HEK293 (cell line): Measurements from ENCODE around the gene GID4.

ENCODE experiments used
- CTCF ChIA-PET: fragments of 350-600 bp; formaldehyde crosslinking; extraction: SDS; loops from one replicate; lab custom pipeline; 2021; ENCODE audit warnings: antibody characterized with exemption; lab: Yijun Ruan, JAX
- POLR2A ChIA-PET: fragments of 300-600 bp; formaldehyde crosslinking; extraction: SDS; loops from one replicate; lab custom pipeline; 2020; ENCODE audit warnings: antibody characterized with exemption, inconsistent platforms; lab: Yijun Ruan, JAX
- H3K27ac ChIP-seq: fragments of 200-500 bp; sonication (Bioruptor generic); 2 replicates; pipeline ENCODE4 v1.5.1; 2014; ENCODE audit warnings: low read depth, low read length, control low read depth, inconsistent platforms; ENCODE audit errors: extremely low read depth
- H3K36me3 ChIP-seq, 2 experiments: fragments of 200-500 bp in 1 of 2; sonication (Bioruptor generic) in 1 of 2; 1 replicate in 1 of 2; 2 replicates in 1 of 2; pipeline ENCODE4 v1.5.1; 2014 to 2017; ENCODE audit warnings: inconsistent platforms in 2 of 2, low read length in 2 of 2; ENCODE audit not compliant: control insufficient read depth in 2 of 2, insufficient read depth in 1 of 2
- H3K4me1 ChIP-seq: fragments of 200-500 bp; sonication (Bioruptor generic); 2 replicates; pipeline ENCODE4 v1.5.1; 2014; ENCODE audit warnings: mild to moderate bottlenecking, low read length, inconsistent platforms; ENCODE audit not compliant: control insufficient read depth, insufficient read depth
- H3K4me3 ChIP-seq: 2 replicates; pipeline ENCODE4 v1.5.1; 2011; ENCODE audit warnings: low read depth, mild to moderate bottlenecking, control low read depth, low read length, moderate library complexity
- H3K9me3 ChIP-seq: fragments of 200-500 bp; sonication (Bioruptor generic); 2 replicates; pipeline ENCODE4 v1.5.1; 2014; ENCODE audit warnings: low read depth, low read length, inconsistent platforms; ENCODE audit not compliant: control insufficient read depth, insufficient read depth
- BCL11B ChIP-seq: fragments of 450-650 bp; formaldehyde crosslinking; IDR thresholded peaks from 2 replicates; pipeline ENCODE4 v1.5.1; 2016; ENCODE audit warnings: low read depth, missing biosample characterization, missing genetic modification characterization
- FEZF1 ChIP-seq: fragments of 450-650 bp; formaldehyde crosslinking; IDR thresholded peaks from 2 replicates; pipeline ENCODE4 v1.5.1; 2016; ENCODE audit warnings: missing biosample characterization, missing genetic modification characterization
- GFI1B ChIP-seq: fragments of 450-650 bp; formaldehyde crosslinking; IDR thresholded peaks from 2 replicates; pipeline ENCODE4 v1.5.1; 2016; ENCODE audit warnings: missing biosample characterization, missing genetic modification characterization
- GLIS2 ChIP-seq: fragments of 450-650 bp; formaldehyde crosslinking; IDR thresholded peaks from 2 replicates; pipeline ENCODE4 v1.5.1; 2016; ENCODE audit warnings: missing biosample characterization, missing genetic modification characterization
- KLF1 ChIP-seq: fragments of 450-650 bp; formaldehyde crosslinking; IDR thresholded peaks from 2 replicates; pipeline ENCODE4 v1.5.1; 2016; ENCODE audit warnings: missing biosample characterization, missing genetic modification characterization
- KLF8 ChIP-seq: fragments of 450-650 bp; formaldehyde crosslinking; IDR thresholded peaks from 2 replicates; pipeline ENCODE4 v1.5.1; 2016; ENCODE audit warnings: missing biosample characterization, missing genetic modification characterization
- OSR2 ChIP-seq: fragments of 450-650 bp; formaldehyde crosslinking; IDR thresholded peaks from 2 replicates; pipeline ENCODE4 v1.5.1; 2016; ENCODE audit warnings: missing biosample characterization, missing genetic modification characterization
- SCRT2 ChIP-seq: fragments of 450-650 bp; formaldehyde crosslinking; IDR thresholded peaks from 2 replicates; pipeline ENCODE4 v1.5.1; 2016; ENCODE audit warnings: missing biosample characterization, missing genetic modification characterization
- SETDB1 ChIP-seq: IDR thresholded peaks from one replicate; pipeline ENCODE4 v1.6.1; 2017; ENCODE audit warnings: mild to moderate bottlenecking, low read length, moderate library complexity, mixed read lengths; ENCODE audit not compliant: insufficient read length
- SP2 ChIP-seq: fragments of 450-650 bp; formaldehyde crosslinking; IDR thresholded peaks from 2 replicates; pipeline ENCODE4 v1.5.1; 2016; ENCODE audit warnings: missing biosample characterization, missing genetic modification characterization
- YY1 ChIP-seq: fragments of 450-650 bp; formaldehyde crosslinking; IDR thresholded peaks from 2 replicates; pipeline ENCODE4 v1.5.1; 2018; ENCODE audit warnings: missing biosample characterization, missing genetic modification characterization
- ZBTB1 ChIP-seq: fragments of 450-650 bp; formaldehyde crosslinking; IDR thresholded peaks from 2 replicates; pipeline ENCODE4 v1.5.1; 2016; ENCODE audit warnings: missing biosample characterization, missing genetic modification characterization
- ZBTB21 ChIP-seq: fragments of 450-650 bp; formaldehyde crosslinking; IDR thresholded peaks from 2 replicates; pipeline ENCODE4 v1.5.1; 2017; ENCODE audit warnings: missing biosample characterization, missing genetic modification characterization
- ZBTB8A ChIP-seq: fragments of 450-650 bp; formaldehyde crosslinking; IDR thresholded peaks from 2 replicates; pipeline ENCODE4 v1.5.1; 2016; ENCODE audit warnings: missing biosample characterization, missing genetic modification characterization
- ZFP3 ChIP-seq: fragments of 450-650 bp; formaldehyde crosslinking; IDR thresholded peaks from 2 replicates; pipeline ENCODE4 v1.5.1; 2016; ENCODE audit warnings: low read depth, missing biosample characterization, missing genetic modification characterization
- ZFP69B ChIP-seq: fragments of 450-650 bp; formaldehyde crosslinking; IDR thresholded peaks from 2 replicates; pipeline ENCODE4 v1.5.1; 2016; ENCODE audit warnings: missing biosample characterization, missing genetic modification characterization
- ZNF112 ChIP-seq: fragments of 450-650 bp; formaldehyde crosslinking; IDR thresholded peaks from 2 replicates; pipeline ENCODE4 v1.5.0; 2017; ENCODE audit warnings: missing biosample characterization, missing genetic modification characterization
- ZNF121 ChIP-seq: fragments of 450-650 bp; formaldehyde crosslinking; IDR thresholded peaks from 2 replicates; pipeline ENCODE4 v1.5.1; 2016; ENCODE audit warnings: missing biosample characterization, missing genetic modification characterization
- ZNF138 ChIP-seq: fragments of 450-650 bp; formaldehyde crosslinking; IDR thresholded peaks from 2 replicates; pipeline ENCODE4 v1.5.1; 2016; ENCODE audit warnings: missing biosample characterization, missing genetic modification characterization, borderline replicate concordance
- ZNF16 ChIP-seq: fragments of 450-650 bp; formaldehyde crosslinking; IDR thresholded peaks from 2 replicates; pipeline ENCODE4 v1.5.1; 2016; ENCODE audit warnings: low read depth, missing biosample characterization, missing genetic modification characterization
- ZNF184 ChIP-seq: fragments of 450-650 bp; IDR thresholded peaks from 2 replicates; pipeline ENCODE4 v1.5.1; 2018; ENCODE audit warnings: missing biosample characterization, mild to moderate bottlenecking, missing genetic modification characterization
- ZNF24 ChIP-seq: fragments of 450-650 bp; formaldehyde crosslinking; IDR thresholded peaks from 2 replicates; pipeline ENCODE4 v1.5.1; 2016; ENCODE audit warnings: missing biosample characterization, missing genetic modification characterization
- ZNF248 ChIP-seq: fragments of 450-650 bp; formaldehyde crosslinking; IDR thresholded peaks from 2 replicates; pipeline ENCODE4 v1.5.1; 2017; ENCODE audit warnings: missing biosample characterization, missing genetic modification characterization
- ZNF26 ChIP-seq: fragments of 450-650 bp; formaldehyde crosslinking; IDR thresholded peaks from 2 replicates; pipeline ENCODE4 v1.5.1; 2016; ENCODE audit warnings: missing biosample characterization, missing genetic modification characterization
- ZNF366 ChIP-seq: fragments of 450-650 bp; formaldehyde crosslinking; conservative IDR thresholded peaks from 2 replicates; pipeline ENCODE4 v1.5.1; 2016; ENCODE audit warnings: missing biosample characterization, missing genetic modification characterization
- ZNF623 ChIP-seq: fragments of 450-650 bp; formaldehyde crosslinking; IDR thresholded peaks from 2 replicates; pipeline ENCODE4 v1.5.1; 2016; ENCODE audit warnings: missing biosample characterization, missing genetic modification characterization
- ZNF677 ChIP-seq: fragments of 450-650 bp; IDR thresholded peaks from 2 replicates; pipeline ENCODE4 v1.5.0; 2018; ENCODE audit warnings: missing biosample characterization, mild to moderate bottlenecking, missing genetic modification characterization, moderate library complexity
- ZNF777 ChIP-seq: fragments of 450-650 bp; formaldehyde crosslinking; IDR thresholded peaks from 2 replicates; pipeline ENCODE4 v1.5.1; 2017; ENCODE audit warnings: missing biosample characterization, missing genetic modification characterization, borderline replicate concordance
- ZXDB ChIP-seq: fragments of 450-650 bp; formaldehyde crosslinking; IDR thresholded peaks from 2 replicates; pipeline ENCODE4 v1.5.1; 2016; ENCODE audit warnings: missing biosample characterization, missing genetic modification characterization
- TF ChIP-seq, protein P1 (sequence below): fragments of 450-650 bp; formaldehyde crosslinking; IDR thresholded peaks from 2 replicates; pipeline ENCODE4 v1.5.1; 2017; ENCODE audit warnings: missing biosample characterization, missing genetic modification characterization
- TF ChIP-seq, protein P2 (sequence below): fragments of 450-650 bp; formaldehyde crosslinking; IDR thresholded peaks from 2 replicates; pipeline ENCODE4 v1.5.1; 2016; ENCODE audit warnings: missing biosample characterization, missing genetic modification characterization

GID4 gene

DNA sequence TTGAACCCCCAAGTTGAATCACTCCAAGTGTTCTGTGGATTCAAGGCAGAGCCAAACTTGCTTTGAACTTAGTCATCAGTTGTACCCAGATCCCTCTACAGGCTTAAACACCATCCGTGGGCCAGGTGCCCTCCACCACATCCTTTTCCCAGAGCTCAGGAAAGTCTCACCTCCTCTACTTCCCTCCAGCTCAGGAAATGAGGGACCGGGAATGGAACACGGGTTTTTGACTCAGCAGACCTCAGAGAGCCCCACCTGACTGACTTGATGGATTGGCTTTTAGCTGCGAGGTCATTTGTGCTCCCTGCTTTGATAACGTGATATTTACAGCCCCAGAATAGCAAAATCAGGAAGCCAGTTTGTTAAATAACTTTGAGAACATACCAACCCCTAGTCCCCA lies 20.1 kb downstream of the GID4 start:
- no peaks in the 10 kb centered on the region for H3K4me1 ChIP-seq
- CTCF ChIA-PET: interaction anchor here (1.2 kb wide), 1 partner anchor 140 kb away, joined by 3 read pairs; no protein-coding TSS in a partner anchor
- H3K4me3 ChIP-seq: no peak overlapping the region
- no peaks in the 10 kb centered on the region for H3K9me3 ChIP-seq
- POLR2A ChIA-PET: no interaction called here
- TF ChIP-seq ZNF184 (tag by site-specific recombination) (no peak), ZNF366 (tag by site-specific recombination) (no peak), ZFP69B (tag by site-specific recombination) (no peak), ZNF248 (tag by site-specific recombination) (no peak), ZBTB8A (tag by site-specific recombination) (no peak), GFI1B (tag by site-specific recombination) (no peak), GLIS2 (tag by site-specific recombination) (no peak), ZBTB21 (tag by site-specific recombination) (no peak), SP2 (tag by site-specific recombination) (no peak), SCRT2 (tag by site-specific recombination) (no peak), ZNF112 (tag by site-specific recombination) (no peak), ZNF26 (tag by site-specific recombination) (no peak), ZXDB (tag by site-specific recombination) (no peak), KLF1 (tag by site-specific recombination) (no peak), YY1 (no peak), ZFP3 (no peak), BCL11B (no peak), ZNF777 (tag by site-specific recombination) (no peak)
- TF ChIP-seq, protein P1, sequence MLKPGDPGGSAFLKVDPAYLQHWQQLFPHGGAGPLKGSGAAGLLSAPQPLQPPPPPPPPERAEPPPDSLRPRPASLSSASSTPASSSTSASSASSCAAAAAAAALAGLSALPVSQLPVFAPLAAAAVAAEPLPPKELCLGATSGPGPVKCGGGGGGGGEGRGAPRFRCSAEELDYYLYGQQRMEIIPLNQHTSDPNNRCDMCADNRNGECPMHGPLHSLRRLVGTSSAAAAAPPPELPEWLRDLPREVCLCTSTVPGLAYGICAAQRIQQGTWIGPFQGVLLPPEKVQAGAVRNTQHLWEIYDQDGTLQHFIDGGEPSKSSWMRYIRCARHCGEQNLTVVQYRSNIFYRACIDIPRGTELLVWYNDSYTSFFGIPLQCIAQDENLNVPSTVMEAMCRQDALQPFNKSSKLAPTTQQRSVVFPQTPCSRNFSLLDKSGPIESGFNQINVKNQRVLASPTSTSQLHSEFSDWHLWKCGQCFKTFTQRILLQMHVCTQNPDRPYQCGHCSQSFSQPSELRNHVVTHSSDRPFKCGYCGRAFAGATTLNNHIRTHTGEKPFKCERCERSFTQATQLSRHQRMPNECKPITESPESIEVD (tag by site-specific recombination): no peak
- no peak overlapping the region; the same call in 1 of the 2 replicates for H3K27ac ChIP-seq
- peaks cover 66 to 79% of the 10 kb centered on the region in 2 experiments for H3K36me3 ChIP-seq

DNA sequence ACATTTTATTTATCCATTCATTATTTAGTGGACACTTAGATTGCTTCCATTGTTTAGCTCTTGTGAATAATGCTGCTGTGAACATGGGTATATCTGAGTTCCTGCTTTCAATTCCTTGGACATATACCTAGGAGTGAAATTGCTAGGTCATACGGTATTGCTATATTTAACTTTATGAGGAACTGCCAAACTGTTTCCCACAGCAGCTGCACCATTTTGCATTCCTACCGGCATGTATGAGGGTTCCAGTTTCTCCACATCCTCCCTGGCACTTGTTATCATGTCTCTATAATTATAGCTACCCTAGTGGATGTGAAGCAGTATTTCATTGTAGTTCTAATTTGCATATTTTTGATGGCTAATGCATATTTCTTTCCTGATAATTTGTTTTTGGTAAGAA lies 24.8 kb downstream of the GID4 start:
- POLR2A ChIA-PET: no interaction called here

More for the DNA sequence above, 24.8 kb downstream of the GID4 start:
- H3K36me3 ChIP-seq: peaks cover 29 to 73% of the 10 kb centered on the region in 2 experiments
- CTCF ChIA-PET: no interaction called here
- no peak overlapping the region for H3K4me3 ChIP-seq
- no peaks in the 10 kb centered on the region for H3K9me3 ChIP-seq
- H3K27ac ChIP-seq: no peak overlapping the region
- no peaks in the 10 kb centered on the region for H3K4me1 ChIP-seq
- no peak for TF ChIP-seq ZNF16 (tag by site-specific recombination)
- no peak for TF ChIP-seq ZNF138 (tag by site-specific recombination)
- TF ChIP-seq KLF1 (tag by site-specific recombination): no peak
- TF ChIP-seq SETDB1: no peak
- no peak for TF ChIP-seq ZNF24
- TF ChIP-seq ZNF121 (tag by site-specific recombination): no peak
- no peak for TF ChIP-seq ZXDB (tag by site-specific recombination)
- no peak for TF ChIP-seq FEZF1
- no peak for TF ChIP-seq ZNF623 (tag by site-specific recombination)
- TF ChIP-seq ZNF777 (tag by site-specific recombination): no peak
- no peak for TF ChIP-seq ZNF677
- TF ChIP-seq, protein P2, sequence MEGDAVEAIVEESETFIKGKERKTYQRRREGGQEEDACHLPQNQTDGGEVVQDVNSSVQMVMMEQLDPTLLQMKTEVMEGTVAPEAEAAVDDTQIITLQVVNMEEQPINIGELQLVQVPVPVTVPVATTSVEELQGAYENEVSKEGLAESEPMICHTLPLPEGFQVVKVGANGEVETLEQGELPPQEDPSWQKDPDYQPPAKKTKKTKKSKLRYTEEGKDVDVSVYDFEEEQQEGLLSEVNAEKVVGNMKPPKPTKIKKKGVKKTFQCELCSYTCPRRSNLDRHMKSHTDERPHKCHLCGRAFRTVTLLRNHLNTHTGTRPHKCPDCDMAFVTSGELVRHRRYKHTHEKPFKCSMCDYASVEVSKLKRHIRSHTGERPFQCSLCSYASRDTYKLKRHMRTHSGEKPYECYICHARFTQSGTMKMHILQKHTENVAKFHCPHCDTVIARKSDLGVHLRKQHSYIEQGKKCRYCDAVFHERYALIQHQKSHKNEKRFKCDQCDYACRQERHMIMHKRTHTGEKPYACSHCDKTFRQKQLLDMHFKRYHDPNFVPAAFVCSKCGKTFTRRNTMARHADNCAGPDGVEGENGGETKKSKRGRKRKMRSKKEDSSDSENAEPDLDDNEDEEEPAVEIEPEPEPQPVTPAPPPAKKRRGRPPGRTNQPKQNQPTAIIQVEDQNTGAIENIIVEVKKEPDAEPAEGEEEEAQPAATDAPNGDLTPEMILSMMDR: no peak
- no peak for TF ChIP-seq KLF8 (tag by site-specific recombination)
- TF ChIP-seq OSR2 (tag by site-specific recombination): no peak
- TF ChIP-seq ZBTB1 (tag by site-specific recombination): no peak
